GM23248 (cell line): ENCODE measurements around the gene PARVA.

ENCODE experiments used
- EZH2 ChIP-seq: fragments of 200-600 bp; sonication (generic); IDR thresholded peaks from 2 replicates; pipeline ENCODE4 v1.6.1; 2018; ENCODE audit warnings: antibody characterized with exemption, mild to moderate bottlenecking; ENCODE audit not compliant: insufficient read depth, poor library complexity, severe bottlenecking
- EZH2phosphoT487 ChIP-seq: fragments of 200-600 bp; sonication (generic); IDR thresholded peaks from 2 replicates; pipeline ENCODE4 v1.6.1; 2018; ENCODE audit warnings: antibody characterized with exemption, moderate library complexity, mild to moderate bottlenecking, low read depth; ENCODE audit not compliant: insufficient read depth

- TF ChIP-seq EZH2: no peak
- no peak for TF ChIP-seq EZH2phosphoT487
Measured at GRCh38 chr11:12559011-12559410, 181.6 kb downstream of the PARVA start.
